ENCODE data around the gene SMU1.

- TF ChIP-seq, protein P1, sequence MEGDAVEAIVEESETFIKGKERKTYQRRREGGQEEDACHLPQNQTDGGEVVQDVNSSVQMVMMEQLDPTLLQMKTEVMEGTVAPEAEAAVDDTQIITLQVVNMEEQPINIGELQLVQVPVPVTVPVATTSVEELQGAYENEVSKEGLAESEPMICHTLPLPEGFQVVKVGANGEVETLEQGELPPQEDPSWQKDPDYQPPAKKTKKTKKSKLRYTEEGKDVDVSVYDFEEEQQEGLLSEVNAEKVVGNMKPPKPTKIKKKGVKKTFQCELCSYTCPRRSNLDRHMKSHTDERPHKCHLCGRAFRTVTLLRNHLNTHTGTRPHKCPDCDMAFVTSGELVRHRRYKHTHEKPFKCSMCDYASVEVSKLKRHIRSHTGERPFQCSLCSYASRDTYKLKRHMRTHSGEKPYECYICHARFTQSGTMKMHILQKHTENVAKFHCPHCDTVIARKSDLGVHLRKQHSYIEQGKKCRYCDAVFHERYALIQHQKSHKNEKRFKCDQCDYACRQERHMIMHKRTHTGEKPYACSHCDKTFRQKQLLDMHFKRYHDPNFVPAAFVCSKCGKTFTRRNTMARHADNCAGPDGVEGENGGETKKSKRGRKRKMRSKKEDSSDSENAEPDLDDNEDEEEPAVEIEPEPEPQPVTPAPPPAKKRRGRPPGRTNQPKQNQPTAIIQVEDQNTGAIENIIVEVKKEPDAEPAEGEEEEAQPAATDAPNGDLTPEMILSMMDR (IDR thresholded peaks at IDR 0.05), result no peak
- TF ChIP-seq POLR2A (IDR thresholded peaks at IDR 0.05), result no peak
Measured at GRCh38 chr9:33082538-33083326, 6.3 kb upstream of the SMU1 start.

All from adrenal gland (tissue), 5 donors.